GM12878 (cell line): ENCODE measurements around the gene ITPKB. TPM values are rescaled to one million over a fixed set of nuclear protein-coding genes. Genes with fewer than 3 reads are reported as not detected.

Experiments
- CHD1 ChIP-seq: IDR thresholded peaks from 2 replicates; pipeline ENCODE4 v1.6.1; 2012; ENCODE audit warnings: low read depth, low read length, improper control_type of control experiment
- CHD4 ChIP-seq: fragments of 200-600 bp; sonication (generic); IDR thresholded peaks from 2 replicates; pipeline ENCODE4 v1.6.1; 2016; ENCODE audit warnings: mild to moderate bottlenecking
- ESRRA ChIP-seq: IDR thresholded peaks from 2 replicates; pipeline ENCODE4 v1.6.1; 2012; ENCODE audit warnings: mild to moderate bottlenecking, low read length, improper control_type of control experiment
- IRF3 ChIP-seq: fragments of 450-650 bp; IDR thresholded peaks from 2 replicates; pipeline ENCODE4 v1.6.1; 2014; ENCODE audit warnings: mild to moderate bottlenecking
- MTA3 ChIP-seq: IDR thresholded peaks from 2 replicates; pipeline ENCODE4 v1.6.1; 2012; ENCODE audit warnings: low read length, inconsistent platforms, borderline replicate concordance
- MYC ChIP-seq: IDR thresholded peaks from 2 replicates; pipeline ENCODE4 v1.6.1; 2011; ENCODE audit warnings: mild to moderate bottlenecking, low read length, moderate library complexity, inconsistent platforms; ENCODE audit not compliant: insufficient read depth, insufficient replicate concordance, insufficient read length, severe bottlenecking
- NR2C1 ChIP-seq: fragments of 450-650 bp; IDR thresholded peaks from 2 replicates; pipeline ENCODE4 v1.6.1; 2017; ENCODE audit warnings: antibody characterized with exemption, mild to moderate bottlenecking, moderate library complexity
- SPI1 ChIP-seq: IDR thresholded peaks from 2 replicates; pipeline ENCODE4 v1.6.1; 2011; ENCODE audit warnings: low read depth, mild to moderate bottlenecking, low read length, moderate library complexity, borderline replicate concordance; ENCODE audit not compliant: insufficient read depth
- STAT3 ChIP-seq: IDR thresholded peaks from 2 replicates; pipeline ENCODE4 v1.6.1; 2011; ENCODE audit warnings: low read depth, low read length, improper control_type of control experiment
- TAF1 ChIP-seq: IDR thresholded peaks from 2 replicates; pipeline ENCODE4 v1.6.1; 2011; ENCODE audit warnings: mild to moderate bottlenecking, low read depth, low read length, borderline replicate concordance
- TCF3 ChIP-seq: IDR thresholded peaks from 2 replicates; pipeline ENCODE4 v1.6.1; 2012; ENCODE audit warnings: low read depth, mild to moderate bottlenecking, low read length, borderline replicate concordance; ENCODE audit not compliant: insufficient read depth
- ZNF687 ChIP-seq: fragments of 450-650 bp; IDR thresholded peaks from 2 replicates; pipeline ENCODE4 v1.6.1; 2017; ENCODE audit warnings: mild to moderate bottlenecking, moderate library complexity
- polyA plus RNA-seq, 11 experiments: library from polyadenylated mRNA; depleted of rRNA in 4 of 11; unstranded in 6 of 11; stranded (reverse) in 5 of 11; fragments of >200 nt; fragmentation: Nextera tagmentation in 4 of 11; fragmentation: Illumina TruSeq in 1 of 11; extraction: Ambion mirVana in 4 of 11; extraction: Trizol in 1 of 11; gene quantifications; 1 replicate in 1 of 11; 2 replicates in 10 of 11; pipeline versions ENCODE4 v1.2.1 to v1.2.3, GENCODE V29; 2011 to 2016; ENCODE audit warnings: inconsistent platforms in 2 of 11, missing spikeins in 2 of 11, low read depth in 1 of 11
- total RNA-seq, 4 experiments: library from RNA; depleted of rRNA in 3 of 4; stranded (reverse); fragments of >200 nt in 3 of 4; fragmentation: Illumina TruSeq in 1 of 4; extraction: Trizol in 1 of 4; gene quantifications; 2 replicates each; pipeline versions ENCODE4 v1.2.1 to v1.2.3, GENCODE V29; 2013 to 2021
- TF ChIP-seq, protein P1 (sequence below): IDR thresholded peaks from 2 replicates; pipeline ENCODE4 v1.6.1; 2012; ENCODE audit warnings: low read depth, low read length, improper control_type of control experiment
- TF ChIP-seq, protein P2 (sequence below): fragments of 450-650 bp; formaldehyde crosslinking; IDR thresholded peaks from 2 replicates; pipeline ENCODE4 v1.5.0; 2022; ENCODE audit warnings: mild to moderate bottlenecking, missing genetic modification characterization

The ITPKB gene
- total and polyA plus RNA-seq, 10 of the 15 experiments (the other 5 are each of a cell fraction or from before 2014, with no cell fraction given), result 1.3 to 38.7 (median 12.9) TPM

- no peak for TF ChIP-seq ZNF687
- TF ChIP-seq, protein P1, sequence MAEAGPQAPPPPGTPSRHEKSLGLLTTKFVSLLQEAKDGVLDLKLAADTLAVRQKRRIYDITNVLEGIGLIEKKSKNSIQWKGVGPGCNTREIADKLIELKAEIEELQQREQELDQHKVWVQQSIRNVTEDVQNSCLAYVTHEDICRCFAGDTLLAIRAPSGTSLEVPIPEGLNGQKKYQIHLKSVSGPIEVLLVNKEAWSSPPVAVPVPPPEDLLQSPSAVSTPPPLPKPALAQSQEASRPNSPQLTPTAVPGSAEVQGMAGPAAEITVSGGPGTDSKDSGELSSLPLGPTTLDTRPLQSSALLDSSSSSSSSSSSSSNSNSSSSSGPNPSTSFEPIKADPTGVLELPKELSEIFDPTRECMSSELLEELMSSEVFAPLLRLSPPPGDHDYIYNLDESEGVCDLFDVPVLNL, result no peak
- no peak for TF ChIP-seq CHD4
- TF ChIP-seq TAF1, result no peak
- no peak for TF ChIP-seq TCF3
- TF ChIP-seq CHD1, result no peak
- no peak for TF ChIP-seq ESRRA
- no peak for TF ChIP-seq STAT3
- TF ChIP-seq SPI1, result peak; percentile 86
- TF ChIP-seq MTA3, result no peak
- TF ChIP-seq NR2C1, result no peak
- TF ChIP-seq IRF3, result no peak
- no peak for TF ChIP-seq MYC
- TF ChIP-seq, protein P2, sequence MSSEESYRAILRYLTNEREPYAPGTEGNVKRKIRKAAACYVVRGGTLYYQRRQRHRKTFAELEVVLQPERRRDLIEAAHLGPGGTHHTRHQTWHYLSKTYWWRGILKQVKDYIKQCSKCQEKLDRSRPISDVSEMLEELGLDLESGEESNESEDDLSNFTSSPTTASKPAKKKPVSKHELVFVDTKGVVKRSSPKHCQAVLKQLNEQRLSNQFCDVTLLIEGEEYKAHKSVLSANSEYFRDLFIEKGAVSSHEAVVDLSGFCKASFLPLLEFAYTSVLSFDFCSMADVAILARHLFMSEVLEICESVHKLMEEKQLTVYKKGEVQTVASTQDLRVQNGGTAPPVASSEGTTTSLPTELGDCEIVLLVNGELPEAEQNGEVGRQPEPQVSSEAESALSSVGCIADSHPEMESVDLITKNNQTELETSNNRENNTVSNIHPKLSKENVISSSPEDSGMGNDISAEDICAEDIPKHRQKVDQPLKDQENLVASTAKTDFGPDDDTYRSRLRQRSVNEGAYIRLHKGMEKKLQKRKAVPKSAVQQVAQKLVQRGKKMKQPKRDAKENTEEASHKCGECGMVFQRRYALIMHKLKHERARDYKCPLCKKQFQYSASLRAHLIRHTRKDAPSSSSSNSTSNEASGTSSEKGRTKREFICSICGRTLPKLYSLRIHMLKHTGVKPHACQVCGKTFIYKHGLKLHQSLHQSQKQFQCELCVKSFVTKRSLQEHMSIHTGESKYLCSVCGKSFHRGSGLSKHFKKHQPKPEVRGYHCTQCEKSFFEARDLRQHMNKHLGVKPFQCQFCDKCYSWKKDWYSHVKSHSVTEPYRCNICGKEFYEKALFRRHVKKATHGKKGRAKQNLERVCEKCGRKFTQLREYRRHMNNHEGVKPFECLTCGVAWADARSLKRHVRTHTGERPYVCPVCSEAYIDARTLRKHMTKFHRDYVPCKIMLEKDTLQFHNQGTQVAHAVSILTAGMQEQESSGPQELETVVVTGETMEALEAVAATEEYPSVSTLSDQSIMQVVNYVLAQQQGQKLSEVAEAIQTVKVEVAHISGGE (CRISPR knock-in tag), result no peak
Measured at GRCh38 chr1:226679853-226680516, 59.1 kb downstream of the ITPKB start (continued).
